GM23338 (cell line): Measurements from ENCODE around the gene SMC2.

Source experiments
- CTCF ChIP-seq, 2 experiments: fragments of 200-600 bp in 1 of 2; sonication (generic) in 1 of 2; conservative IDR thresholded peaks; 2 replicates each; pipeline versions ENCODE4 v1.5.1 to v1.6.1; 2016 to 2017; ENCODE audit warnings: antibody characterized with exemption in 2 of 2, low read depth in 2 of 2, mild to moderate bottlenecking in 2 of 2, moderate library complexity in 1 of 2
- EZH2 ChIP-seq: fragments of 200-600 bp; sonication (generic); IDR thresholded peaks from one replicate; pipeline ENCODE4 v1.8.0; 2017; ENCODE audit warnings: antibody characterized with exemption, mild to moderate bottlenecking, low read depth; ENCODE audit not compliant: unreplicated experiment
- EZH2phosphoT487 ChIP-seq: fragments of 200-600 bp; sonication (generic); IDR thresholded peaks from one replicate; pipeline ENCODE4 v1.8.1; 2018; ENCODE audit warnings: antibody characterized with exemption; ENCODE audit not compliant: unreplicated experiment
- POLR2AphosphoS5 ChIP-seq: IDR thresholded peaks from 2 replicates; pipeline ENCODE4 v1.6.1; 2016; ENCODE audit warnings: antibody characterized with exemption, low read depth

- no peak for TF ChIP-seq CTCF (conservative IDR thresholded peaks at IDR 0.05; ENCODE audit: low read depth in 2 of 2)
- no peak for TF ChIP-seq EZH2
- no peak for TF ChIP-seq POLR2AphosphoS5
- TF ChIP-seq EZH2phosphoT487 = no peak
Measured at GRCh38 chr9:104143550-104143910, 49.4 kb downstream of the SMC2 start.
